GM18858 (cell line): ENCODE measurements around the gene ACE2.

ENCODE experiments used
- ATAC-seq: cut with Tn5 transposase; IDR thresholded peaks from one replicate; pipeline ENCODE4 v1.9.1; 2021; ENCODE audit not compliant: unreplicated experiment

ACE2 gene

GRCh38 chrX:15600745-15601144, at the start of gene ACE2:
TSS of gene ACE2 (minus strand) at chrX:15600960. CDS start at chrX:15600911, 49 bp downstream.
- ATAC-seq: no peak

GRCh38 chrX:15647510-15647909, 46.8 kb upstream of the ACE2 start:
- ATAC-seq: peak; percentile 53

- no peak for ATAC-seq
Measured at GRCh38 chrX:15646543-15646942, 45.8 kb upstream of the ACE2 start.

- ATAC-seq: no peak
Measured at GRCh38 chrX:15646031-15646430, 45.3 kb upstream of the ACE2 start.

- ATAC-seq: no peak
Measured at GRCh38 chrX:15645266-15645665, 44.5 kb upstream of the ACE2 start.

GRCh38 chrX:15644560-15644872, 43.8 kb upstream of the ACE2 start:
- ATAC-seq: no peak

- ATAC-seq: no peak
Measured at GRCh38 chrX:15643786-15644559, 43.2 kb upstream of the ACE2 start.

GRCh38 chrX:15631637-15632036, 30.9 kb upstream of the ACE2 start:
- ATAC-seq: no peak

- ATAC-seq: no peak
Measured at GRCh38 chrX:15623054-15623453, 22.3 kb upstream of the ACE2 start.

GRCh38 chrX:15619053-15619755, 18.4 kb upstream of the ACE2 start:
- no peak for ATAC-seq

GRCh38 chrX:15617111-15617510, 16.4 kb upstream of the ACE2 start:
- ATAC-seq: no peak

- ATAC-seq: no peak
Measured at GRCh38 chrX:15616531-15616930, 15.8 kb upstream of the ACE2 start.

GRCh38 chrX:15607067-15607466, 6.3 kb upstream of the ACE2 start:
- no peak for ATAC-seq

GRCh38 chrX:15606136-15606535, 5.4 kb upstream of the ACE2 start:
- ATAC-seq: no peak

GRCh38 chrX:15605226-15605625, 4.5 kb upstream of the ACE2 start:
- ATAC-seq: no peak

- ATAC-seq: no peak
Measured at GRCh38 chrX:15602761-15603160, 2.0 kb upstream of the ACE2 start.

GRCh38 chrX:15601932-15602331, 1.2 kb upstream of the ACE2 start:
- no peak for ATAC-seq

- no peak for ATAC-seq
Measured at GRCh38 chrX:15600049-15600448, 711 bp downstream of the ACE2 start.

GRCh38 chrX:15599461-15599860, 1.3 kb downstream of the ACE2 start:
- no peak for ATAC-seq

- ATAC-seq: no peak
Measured at GRCh38 chrX:15598026-15598425, 2.7 kb downstream of the ACE2 start.

GRCh38 chrX:15594371-15594770, 6.4 kb downstream of the ACE2 start:
- ATAC-seq: no peak
